ENCODE measurements around the gene C1QTNF8.

GRCh38 chr16:1119129-1119528, 23.1 kb upstream of the C1QTNF8 start:
- TF ChIP-seq CTCF (IDR thresholded peaks at IDR 0.05) (no peak), POLR2A (IDR thresholded peaks at IDR 0.05) (no peak)
